NCI-H82 treated with DMSO at 0.1 percent for 48 hours (cell line): ENCODE results near the gene CD2BP2.
"Not testable (repeated sequence)": the region's sequence is repeated elsewhere in the genome, so short reads cannot be mapped to it uniquely, and the experiment has no call there.

Experiments
- DNase-seq: peaks from one replicate; lab custom pipeline; 2025; ENCODE audit not compliant: unreplicated experiment; lab: John Stamatoyannopoulos, UW

Gene CD2BP2

GRCh38 chr16:30355144-30355953, at the start of gene CD2BP2:
CD2BP2 (minus strand) TSS chr16:30355308; CDS start chr16:30354681, 627 bp downstream.
- DNase-seq, result peak; percentile 88

- DNase-seq, result no peak
Observed at GRCh38 chr16:30401768-30402425, 46.8 kb upstream of the CD2BP2 start.

- no peak for DNase-seq
Observed at GRCh38 chr16:30399435-30400186, 44.5 kb upstream of the CD2BP2 start.

- no peak for DNase-seq
Observed at GRCh38 chr16:30398661-30399434, 43.7 kb upstream of the CD2BP2 start.

GRCh38 chr16:30397776-30398660, 42.9 kb upstream of the CD2BP2 start:
- no peak for DNase-seq

- no peak for DNase-seq
Observed at GRCh38 chr16:30397056-30397455, 41.9 kb upstream of the CD2BP2 start.

- DNase-seq, result not testable (repeated sequence)
Observed at GRCh38 chr16:30396627-30397026, 41.5 kb upstream of the CD2BP2 start.

GRCh38 chr16:30395992-30396585, 41.0 kb upstream of the CD2BP2 start:
- no peak for DNase-seq

- peak; percentile 82 for DNase-seq
Observed at GRCh38 chr16:30395155-30395991, 40.3 kb upstream of the CD2BP2 start, which contains the start of gene ZNF48. ZNF48 (plus strand) TSS chr16:30395420; CDS start chr16:30395795, 375 bp downstream.

GRCh38 chr16:30394592-30395154, 39.6 kb upstream of the CD2BP2 start:
- no peak for DNase-seq

- DNase-seq, result no peak
Observed at GRCh38 chr16:30383521-30383920, 28.4 kb upstream of the CD2BP2 start.

GRCh38 chr16:30382111-30382881, 27.2 kb upstream of the CD2BP2 start, which contains the start of gene SEPTIN1:
SEPTIN1 (minus strand) TSS chr16:30382561; CDS start chr16:30382542, 19 bp downstream.
- no peak for DNase-seq

- DNase-seq, result no peak
Observed at GRCh38 chr16:30381291-30382041, 26.4 kb upstream of the CD2BP2 start.

- DNase-seq, result no peak
Observed at GRCh38 chr16:30380803-30381208, 25.7 kb upstream of the CD2BP2 start.

GRCh38 chr16:30380072-30380802, 25.1 kb upstream of the CD2BP2 start:
- no peak for DNase-seq
